Stimulated activated CD4-positive, alpha-beta T cell treated with anti-CD3 and anti-CD28 coated beads, Interleukin-2, amount 100 ng/mL, for 48 hours (primary cell): ENCODE results near the gene CHPF2.

Experiments
- DNase-seq, 2 donors: peaks; one replicate each; pipeline ENCODE4 v3.0.0-alpha.2; 2020

Gene CHPF2

DNA sequence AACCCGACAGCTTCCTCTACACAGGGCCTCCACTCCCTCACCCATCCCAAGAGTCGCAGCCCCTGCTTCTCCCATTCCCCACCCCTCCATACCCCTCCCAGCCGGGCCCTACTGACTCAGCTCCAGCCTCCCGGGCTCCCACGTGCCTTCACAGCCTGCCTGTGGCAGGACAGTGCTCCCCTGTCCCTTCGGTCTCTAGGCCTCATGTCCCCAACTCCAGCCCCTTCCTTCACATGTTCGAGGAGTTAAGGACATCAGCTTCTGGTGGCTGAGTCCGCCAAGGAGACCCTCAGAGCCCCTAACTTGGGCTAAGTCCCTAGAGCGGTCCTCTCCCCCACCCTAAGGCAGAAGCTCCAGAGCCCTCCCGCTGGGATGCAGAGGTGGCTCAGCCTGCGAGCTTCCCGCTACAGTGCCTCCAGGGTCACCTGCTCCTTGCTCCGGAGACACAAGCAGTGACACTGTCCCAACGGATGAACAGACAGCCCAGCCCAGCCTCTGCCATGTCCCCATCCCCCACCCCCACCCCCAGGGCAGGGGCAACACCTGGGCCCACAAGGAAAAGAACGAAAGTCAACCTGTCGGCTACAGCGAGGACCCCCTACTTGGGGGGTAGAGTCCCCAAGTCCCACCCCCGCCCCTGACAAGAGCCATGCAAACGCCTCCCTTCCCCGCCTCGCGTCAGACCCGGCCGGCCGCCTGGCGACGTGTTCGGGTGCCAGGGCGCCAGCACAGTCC lies 15.5 kb downstream of the CHPF2 start:
- no peak for DNase-seq

DNA sequence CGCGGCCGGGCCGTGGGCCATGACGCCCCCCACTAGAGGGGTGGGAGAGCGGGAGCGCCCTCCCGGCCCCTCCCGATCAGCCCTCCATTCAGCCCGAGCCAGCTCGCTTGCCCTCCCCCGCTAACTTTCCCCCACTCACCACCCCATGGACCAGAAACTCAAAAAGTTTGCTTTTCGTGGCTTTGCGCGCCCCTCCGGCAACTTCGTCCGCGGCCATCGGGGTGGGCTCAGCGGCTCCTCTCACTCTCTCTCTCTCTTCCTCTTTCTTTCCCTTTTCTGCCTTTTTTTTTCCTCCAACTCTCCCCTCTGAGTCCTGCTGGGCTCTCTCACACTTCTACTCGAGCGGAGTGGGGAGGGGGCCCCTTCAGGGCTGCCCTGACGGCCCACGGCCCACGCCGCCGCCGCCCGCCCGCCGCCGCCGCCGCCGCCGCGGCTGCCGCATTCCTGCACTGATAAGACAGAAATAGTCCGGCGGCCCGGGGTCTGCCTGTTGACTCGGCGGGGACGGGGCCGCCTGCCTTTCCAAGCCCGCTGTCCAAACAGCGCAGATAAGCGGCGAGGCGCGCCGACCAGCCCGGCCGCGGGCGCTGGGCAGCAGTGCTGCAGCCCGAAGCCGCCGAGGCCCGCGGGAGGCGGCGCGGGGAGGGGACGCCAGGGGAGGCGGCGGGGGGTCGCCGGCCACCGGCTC lies 16.2 kb downstream of the CHPF2 start, which contains the start of gene SMARCD3:
Gene SMARCD3 (minus strand): TSS at position 349 of the 688 bp plus-strand sequence. CDS start 132 bp downstream, at position 217.
- DNase-seq = no peak

DNA sequence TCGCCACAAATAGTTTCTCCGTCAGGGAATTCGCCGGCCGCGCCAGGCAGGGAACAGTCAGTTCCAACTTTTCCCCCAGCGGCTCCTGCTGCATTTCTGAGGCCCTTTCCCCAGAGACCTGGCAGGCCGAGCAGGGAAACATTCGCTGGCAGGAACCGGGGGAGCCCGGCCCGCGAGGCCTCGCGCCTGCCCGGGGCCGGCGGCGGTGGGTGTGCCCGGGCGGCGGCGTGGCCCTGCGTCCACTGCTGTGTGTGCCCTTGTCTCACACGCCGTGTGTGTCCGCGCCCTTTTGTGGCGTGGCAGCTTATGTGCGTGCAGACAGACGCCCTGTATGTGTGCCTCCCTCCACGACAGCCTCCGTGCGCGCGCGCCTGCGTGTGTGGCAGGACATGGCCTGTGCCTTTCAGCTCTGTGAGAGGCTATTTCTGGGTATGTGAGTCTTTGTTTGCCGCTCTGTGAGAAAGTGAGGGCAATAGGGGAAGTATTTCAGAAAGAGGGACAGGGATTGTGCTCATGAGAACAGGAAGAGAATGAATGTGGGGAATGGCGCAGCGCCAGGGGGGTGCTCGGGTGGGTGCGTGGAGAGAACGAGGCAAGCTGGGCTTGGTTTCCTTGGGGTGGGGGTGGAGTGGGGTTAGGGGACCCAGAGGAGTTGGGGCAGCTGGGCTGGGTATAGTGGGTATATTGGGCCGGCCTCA lies 16.9 kb downstream of the CHPF2 start:
- no peak for DNase-seq

DNA sequence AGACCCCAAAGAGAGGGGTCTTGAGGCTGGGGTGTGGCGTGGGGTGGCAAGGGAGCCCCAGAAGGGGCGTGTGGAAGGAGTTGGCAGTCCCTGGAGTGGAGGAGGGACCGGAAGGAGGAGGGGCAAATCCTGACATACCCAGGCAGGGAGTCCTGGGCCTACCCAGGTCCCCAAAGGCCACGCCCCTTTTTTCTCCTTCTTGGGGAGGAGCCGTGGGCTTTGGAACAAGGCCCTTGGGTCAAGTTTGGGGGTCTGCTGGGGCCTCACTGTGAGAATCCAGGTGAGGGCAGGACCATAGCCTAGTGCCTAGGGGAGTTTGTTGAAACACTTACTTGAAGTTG lies 17.4 kb downstream of the CHPF2 start:
- no peak for DNase-seq

DNA sequence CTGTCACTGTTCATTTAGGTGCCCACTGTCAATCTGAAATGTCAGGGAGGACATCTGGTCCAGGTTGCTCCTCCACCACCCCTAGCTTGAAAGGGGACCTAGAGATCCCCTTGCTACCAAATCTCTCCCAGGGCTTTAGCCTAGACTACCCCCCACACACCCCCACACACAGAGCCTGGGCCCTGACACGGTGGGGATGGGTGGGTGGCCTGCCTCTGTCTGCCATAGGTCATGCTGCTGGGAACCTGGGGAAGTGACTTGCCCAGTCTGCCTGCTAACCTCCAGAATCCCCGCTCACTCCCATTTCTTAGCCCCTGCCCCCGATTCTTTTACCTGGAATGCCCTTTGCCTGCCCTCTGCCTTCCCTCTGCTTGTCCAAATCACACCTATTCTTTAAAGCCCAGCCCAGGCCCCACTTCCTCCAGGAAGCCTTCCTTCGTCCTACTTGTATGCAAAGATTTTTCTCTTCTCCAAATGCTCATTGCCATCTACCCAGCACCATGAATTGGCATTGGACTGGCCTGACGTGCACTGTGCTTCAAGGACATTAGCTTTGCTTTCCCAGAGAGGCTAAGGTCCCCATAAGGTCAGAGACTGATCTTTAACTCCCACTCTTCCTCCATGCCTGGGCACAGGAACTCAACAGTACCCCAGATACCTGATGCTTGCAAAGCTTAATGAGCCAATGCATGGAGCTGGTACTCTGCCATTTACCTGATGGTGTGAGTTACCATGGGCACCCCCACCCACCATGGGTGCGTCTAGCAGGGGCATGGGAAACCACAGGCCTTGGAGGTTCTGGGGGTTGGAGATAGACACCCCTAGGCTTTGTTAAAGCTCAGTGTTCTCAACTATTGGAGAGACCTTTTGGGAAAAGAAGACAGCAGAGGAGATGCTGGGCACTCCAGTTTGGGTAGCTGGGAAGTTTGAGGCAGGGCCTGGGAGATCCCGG lies 18.2 kb downstream of the CHPF2 start:
- DNase-seq = no peak

DNA sequence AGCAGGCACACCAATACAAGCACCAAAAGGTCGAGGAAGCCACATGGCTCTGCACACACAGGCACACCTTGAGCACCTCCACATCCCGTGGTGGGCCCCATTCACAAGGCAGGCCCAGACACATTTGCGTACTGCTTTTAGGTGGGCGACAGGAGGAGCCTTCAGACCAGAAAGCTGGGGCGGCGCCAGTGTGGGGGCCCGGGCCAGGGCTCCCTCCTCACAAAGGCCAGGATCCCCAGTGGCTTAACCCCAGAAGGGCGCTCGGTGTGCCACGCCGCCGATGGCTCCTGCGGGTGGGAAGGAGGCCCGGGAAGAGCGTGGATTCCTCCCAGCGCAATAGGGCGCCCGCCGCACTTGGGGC lies 19.0 kb downstream of the CHPF2 start:
- DNase-seq = no peak

DNA sequence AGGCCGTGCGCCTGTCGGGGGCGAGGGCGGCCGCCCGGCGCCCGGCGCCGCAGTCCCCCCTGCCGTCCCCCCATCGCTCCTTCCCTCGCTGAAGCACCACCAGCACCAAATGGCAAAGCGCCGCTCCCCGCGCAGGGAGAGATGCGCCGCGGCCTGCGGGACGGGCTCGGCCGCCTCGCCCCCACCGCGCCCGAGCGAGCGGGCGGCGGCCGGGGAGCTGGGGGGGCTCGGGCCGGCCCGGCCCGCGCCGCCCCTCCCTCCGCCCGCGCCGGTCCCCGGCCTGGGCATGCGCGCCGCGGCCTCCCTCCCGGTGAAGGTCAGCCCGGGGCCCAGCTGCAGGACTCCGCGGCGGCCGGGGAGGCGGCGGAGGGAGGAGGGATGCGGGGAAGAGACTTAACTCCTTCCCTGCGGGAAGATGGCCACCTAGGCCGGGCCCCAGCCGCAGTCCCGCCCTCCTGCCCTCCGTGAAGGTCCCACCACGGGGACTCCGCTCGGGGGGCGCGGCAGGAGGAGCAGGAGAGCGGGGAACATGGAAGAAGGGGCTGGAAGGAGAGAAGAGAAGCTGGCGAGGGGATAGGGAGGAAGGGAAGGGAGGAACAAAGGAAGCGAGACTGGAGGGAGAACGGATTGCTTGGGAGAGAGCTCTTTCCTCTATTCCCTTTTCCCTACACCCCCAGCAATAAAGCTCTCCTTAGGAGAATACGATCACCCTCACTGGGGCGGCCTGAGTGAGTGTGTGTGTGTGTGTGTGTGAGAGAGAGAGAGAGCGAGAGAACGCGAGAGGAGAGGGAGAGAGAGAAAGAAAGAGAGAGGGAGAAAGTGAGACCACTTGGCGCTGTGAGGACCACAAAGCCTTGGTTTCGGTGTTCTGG lies 19.6 kb downstream of the CHPF2 start:
- DNase-seq = no peak

DNA sequence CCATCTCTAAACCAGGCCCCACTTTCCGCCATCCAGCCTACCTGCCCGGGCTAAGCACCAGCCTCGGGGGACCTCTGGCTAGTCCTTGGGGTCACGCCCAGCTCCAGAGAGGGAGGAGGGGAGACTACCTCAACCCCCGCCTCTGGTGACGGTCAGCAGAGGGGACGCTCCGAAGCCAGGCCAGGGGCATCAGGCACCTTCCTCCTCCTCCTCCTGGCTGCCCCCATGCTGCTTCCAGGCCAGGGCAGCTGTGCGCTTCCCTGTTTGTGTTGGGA lies 20.2 kb downstream of the CHPF2 start:
- no peak for DNase-seq

DNA sequence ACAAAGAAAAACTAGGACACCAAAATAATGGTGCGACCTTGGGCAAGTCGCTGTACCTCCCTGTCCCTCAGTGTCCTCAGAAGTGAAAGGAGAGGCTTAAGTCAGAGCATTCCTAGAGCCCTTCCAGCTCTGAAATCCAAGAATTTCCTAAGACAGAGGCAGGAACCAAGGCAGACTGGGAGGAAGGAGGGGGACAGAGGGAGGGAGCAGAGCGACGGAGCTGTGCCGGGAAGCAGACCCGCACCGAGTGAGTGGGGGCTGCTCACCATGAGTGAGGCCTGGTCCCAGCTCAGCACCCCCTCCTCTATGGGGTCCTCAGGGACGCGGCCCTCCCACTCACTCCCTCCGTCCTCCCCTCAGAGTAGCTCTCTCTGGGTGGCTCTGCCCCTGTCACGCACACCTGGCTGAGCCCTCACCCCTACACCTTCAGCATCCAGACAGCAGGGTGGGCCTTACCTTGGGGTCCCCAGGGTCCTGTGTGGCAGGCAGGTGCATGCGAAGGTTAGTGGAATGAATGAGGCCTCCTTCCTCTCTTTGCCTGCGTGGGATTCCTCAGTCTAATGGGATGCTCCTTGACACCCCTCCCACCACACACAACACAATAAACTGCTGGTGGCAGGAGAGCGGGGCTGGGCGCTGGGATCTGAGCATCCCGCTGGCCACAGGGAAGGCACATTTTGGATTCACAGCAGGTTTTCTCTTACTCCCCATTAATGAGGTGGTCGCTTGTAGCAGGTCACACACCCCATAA lies 20.9 kb downstream of the CHPF2 start:
- no peak for DNase-seq

DNA sequence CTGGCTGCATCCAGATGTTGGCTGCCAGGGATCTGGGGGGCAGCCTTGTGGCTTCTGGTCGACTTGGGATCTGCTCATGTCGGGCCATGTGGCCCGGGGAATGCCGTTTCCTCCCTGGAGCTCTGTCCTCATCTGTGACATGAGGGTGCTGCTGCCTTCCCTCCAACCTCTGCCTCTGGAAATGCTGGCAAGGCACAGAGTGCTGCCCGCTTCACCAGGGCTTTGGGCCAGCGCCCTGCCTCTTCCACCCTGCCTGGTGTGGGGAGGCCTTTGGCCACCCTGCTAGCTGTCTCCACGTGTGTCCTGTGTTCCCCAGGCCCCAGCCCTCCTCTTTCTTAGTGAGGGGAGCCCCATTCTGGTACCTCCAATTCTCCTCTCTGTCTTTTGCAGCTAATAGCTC lies 22.0 kb downstream of the CHPF2 start:
- DNase-seq = no peak

DNA sequence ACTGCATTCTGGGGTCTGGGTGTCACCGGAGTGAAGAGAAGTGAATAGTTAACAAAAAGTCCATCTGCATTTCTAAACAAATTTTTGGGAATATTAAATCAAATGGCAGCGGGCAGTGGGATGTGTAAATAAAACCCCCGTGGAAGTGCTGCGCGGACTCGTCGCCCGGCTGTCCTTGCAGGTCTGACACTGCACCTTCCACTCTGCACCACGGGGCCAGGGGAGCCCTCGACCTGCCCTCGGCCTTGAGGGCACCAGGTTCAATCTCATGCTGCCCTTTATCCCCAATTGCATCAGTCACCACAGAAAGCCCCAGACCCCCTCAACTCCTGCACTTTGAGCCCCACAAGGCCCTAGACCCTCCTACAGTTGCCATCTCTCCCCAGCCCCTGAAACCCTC lies 22.6 kb downstream of the CHPF2 start:
- DNase-seq = no peak

DNA sequence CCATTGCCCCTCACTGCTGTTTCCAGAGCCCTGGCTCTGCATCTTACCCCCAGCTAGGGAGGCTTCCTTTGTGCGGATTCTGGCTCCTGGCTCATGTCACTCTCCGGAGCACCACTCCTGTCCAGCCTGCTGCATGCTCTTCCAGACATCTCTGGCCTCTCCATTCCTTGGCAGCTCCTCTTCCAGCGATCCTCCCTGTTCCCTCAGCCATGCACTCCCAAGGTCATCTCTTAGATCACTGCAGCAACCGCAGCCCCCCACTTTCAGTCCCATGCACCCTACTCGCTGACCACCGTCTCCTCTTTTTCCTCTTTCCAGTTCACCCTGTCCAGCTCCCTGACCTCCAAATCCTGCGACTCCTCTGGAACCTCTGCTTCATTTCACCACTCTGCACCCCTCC lies 23.1 kb downstream of the CHPF2 start:
- no peak for DNase-seq

DNA sequence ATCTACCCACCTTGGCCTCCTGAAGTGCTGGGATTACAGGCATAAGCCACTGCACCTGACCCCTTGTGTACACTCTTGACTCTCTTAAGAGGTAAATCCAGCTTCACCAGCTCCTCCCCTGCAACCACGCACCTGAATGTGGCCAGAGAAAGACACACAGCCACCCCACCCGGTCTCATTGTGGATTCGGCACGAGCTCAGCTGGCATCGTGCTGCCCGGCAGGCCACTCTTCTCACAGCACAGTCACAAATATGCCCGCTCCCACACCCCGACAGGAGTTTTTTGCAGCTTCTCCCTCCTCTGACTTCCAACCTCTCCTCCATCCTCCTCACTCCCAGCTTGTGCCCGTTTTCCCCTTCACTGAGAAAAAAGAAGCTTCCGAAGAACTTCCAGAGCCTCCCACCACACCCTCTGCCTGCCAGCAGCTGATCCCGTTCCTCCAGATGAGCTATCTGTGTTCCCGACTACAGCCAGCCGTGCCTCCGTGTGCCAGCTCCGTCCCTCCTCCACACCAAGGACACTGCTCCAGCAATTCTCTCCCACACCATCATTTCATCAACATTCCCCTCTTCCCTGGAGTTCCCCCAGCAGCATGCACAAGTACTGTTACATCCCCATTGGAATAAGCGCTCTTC lies 24.2 kb downstream of the CHPF2 start:
- no peak for DNase-seq

DNA sequence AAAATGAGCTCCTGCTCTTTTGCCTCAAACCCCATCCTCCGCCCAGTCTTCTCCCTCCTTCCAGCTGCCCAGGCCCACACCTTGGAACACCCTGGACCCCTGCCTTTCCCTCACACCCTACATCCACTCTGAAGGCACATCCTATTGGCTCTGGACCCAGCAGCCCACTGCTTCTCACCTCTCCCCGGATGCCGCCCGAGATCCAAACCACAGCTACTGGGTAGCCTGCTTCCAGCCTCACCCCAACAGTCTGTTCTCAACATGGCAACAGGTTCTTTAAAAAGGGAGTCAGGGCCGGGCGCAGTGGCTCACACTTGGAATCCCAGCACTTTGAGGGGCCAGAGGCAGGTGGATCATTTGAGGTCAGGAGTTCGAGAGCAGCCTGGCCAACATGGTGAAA lies 25.7 kb downstream of the CHPF2 start:
- DNase-seq = no peak

DNA sequence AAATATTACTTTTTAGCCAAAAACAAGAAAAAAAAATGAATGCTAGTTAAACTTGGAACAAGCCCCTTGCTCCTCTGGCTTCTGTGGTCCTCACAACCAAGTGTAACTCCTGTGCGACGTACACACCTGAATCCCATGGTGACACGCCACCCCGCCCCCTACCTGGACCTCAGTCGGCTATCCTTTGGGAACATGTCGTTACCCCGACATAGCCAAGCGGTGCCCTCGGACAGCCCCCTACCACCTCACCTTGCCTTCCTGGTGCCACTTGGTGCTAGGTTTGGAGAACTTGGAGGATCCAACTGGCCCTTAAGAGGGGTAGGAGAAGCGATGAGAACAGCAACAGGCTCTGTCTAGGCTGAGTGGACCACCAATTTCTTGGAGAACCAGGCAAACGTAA lies 28.2 kb downstream of the CHPF2 start:
- DNase-seq = no peak

DNA sequence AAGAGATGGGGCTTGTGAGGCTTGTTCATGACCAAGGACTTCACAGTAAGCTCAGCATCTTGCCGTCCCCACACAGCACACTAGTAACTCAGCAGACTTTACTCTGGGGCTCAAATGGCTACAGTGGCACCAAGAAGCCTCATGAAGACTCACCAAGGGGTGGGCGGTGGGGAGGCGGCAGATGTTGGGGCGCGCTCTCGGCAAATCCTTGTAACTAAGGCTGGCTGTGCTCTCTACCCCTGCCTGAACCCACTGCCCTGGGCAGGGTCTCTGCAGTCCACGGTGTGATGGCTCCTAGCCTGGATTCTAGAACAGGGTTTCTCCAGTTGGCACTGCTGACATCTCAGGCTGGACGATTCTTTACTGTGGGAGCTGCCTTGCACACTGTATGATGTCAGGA lies 28.6 kb downstream of the CHPF2 start:
- no peak for DNase-seq

DNA sequence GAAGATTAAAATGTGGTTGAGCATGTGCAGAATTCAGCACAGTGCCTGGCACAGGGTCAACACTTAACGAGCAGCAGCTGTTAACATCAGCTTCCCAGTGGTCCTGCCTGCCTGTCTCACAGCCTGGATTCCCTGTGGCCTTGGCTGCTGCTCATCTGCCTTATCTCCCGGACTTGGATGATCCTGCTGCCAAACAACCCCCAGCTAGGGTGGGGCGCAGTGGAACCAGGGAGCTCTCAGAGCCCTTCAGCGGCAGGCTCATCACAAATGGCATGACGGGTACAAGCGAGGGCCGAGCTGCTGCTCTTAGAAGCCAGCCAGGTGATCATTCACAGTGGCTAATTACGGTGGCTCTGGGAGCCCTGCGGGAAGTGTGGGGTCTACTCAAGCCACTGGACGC lies 29.2 kb downstream of the CHPF2 start:
- no peak for DNase-seq

DNA sequence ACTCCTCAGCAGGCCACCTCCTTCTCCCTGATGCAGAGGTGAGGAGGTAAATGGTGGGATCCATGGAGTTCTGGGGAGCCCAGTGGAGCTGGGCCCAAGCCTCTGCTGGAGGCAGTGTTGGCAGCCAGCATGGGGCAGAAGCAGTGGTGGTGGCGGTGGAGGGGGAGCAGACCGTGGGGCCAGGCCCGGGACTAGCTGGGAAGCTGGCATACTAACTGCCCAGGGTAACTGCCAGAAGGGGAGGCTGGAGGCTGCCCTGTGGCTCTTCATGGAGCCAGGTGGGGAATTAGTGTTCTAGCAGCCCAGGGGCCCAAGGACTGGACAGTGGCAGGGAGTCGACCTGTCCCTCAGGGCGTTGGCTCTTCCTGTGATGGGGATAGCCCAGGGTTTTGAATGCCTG lies 32.3 kb downstream of the CHPF2 start:
- no peak for DNase-seq

DNA sequence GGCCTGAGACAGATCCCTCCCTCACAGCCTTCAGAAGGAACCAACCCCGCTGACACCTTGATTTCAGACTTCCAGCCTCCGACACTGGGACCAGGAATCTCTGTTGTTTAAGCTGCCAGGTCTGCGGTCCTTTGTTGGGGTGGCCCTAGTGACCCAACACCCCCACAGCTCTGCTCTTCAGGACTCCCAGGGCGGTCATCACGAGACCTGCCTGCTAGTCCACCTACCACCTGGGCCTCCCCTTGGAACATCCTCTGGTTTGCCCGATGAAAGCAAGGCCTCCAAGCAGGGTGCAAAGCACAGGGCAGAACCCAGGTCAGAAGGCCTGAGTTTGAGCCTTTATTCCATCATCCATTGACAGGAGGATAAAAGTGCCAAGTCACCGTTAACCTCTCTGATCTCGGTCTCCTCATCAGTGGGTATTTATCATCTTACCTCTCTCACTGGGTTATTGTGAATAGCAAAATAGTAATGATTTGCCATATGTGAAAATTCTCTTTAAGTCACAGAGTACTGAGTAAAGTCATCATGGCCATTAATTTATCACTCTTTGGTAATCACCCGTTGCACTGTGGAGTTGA lies 33.2 kb downstream of the CHPF2 start:
- DNase-seq = no peak

DNA sequence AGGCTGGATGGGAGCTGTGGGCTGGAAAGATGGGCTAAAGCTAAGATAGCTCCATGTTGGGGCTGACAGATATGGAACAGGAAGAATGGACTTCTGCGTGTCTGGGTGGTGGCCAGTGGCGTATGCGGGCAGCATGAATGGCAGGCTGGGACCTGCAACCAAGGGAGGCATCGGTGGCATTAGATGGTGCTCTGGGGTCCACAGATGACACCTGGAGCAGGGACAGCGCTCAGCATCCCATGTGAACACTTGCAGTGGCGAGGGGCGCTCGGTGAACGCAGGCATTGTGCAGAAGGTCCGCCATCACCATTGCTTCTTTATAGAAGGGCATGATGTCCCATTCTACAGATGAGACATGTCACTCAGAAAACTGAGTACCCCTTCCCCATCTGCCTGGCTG lies 37.2 kb downstream of the CHPF2 start:
- no peak for DNase-seq
